ENCODE data around the gene GALNT5.

DNA sequence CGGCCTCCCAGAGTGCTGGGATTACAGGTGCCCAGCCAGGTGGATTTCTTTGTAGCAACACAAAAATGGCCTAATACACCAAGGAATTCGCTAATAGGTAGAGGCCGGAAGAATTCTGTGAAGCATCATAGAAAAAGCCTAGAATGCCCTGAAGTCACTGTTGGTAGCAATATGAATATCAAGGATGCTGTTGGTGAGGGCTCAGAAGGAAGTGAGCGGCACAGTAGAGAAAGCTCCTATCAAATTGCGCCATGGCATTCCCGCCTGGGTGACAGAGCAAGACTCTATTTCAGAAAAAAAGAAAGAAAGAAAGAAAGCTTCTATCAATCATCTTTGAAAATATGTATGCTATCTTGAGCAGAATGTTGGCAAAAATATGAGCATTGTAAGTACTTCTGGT is 23.8 kb downstream of the GALNT5 start:
- TF ChIP-seq, protein P1, sequence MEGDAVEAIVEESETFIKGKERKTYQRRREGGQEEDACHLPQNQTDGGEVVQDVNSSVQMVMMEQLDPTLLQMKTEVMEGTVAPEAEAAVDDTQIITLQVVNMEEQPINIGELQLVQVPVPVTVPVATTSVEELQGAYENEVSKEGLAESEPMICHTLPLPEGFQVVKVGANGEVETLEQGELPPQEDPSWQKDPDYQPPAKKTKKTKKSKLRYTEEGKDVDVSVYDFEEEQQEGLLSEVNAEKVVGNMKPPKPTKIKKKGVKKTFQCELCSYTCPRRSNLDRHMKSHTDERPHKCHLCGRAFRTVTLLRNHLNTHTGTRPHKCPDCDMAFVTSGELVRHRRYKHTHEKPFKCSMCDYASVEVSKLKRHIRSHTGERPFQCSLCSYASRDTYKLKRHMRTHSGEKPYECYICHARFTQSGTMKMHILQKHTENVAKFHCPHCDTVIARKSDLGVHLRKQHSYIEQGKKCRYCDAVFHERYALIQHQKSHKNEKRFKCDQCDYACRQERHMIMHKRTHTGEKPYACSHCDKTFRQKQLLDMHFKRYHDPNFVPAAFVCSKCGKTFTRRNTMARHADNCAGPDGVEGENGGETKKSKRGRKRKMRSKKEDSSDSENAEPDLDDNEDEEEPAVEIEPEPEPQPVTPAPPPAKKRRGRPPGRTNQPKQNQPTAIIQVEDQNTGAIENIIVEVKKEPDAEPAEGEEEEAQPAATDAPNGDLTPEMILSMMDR (optimal IDR thresholded peaks at IDR 0.05 in 1 of 3, IDR thresholded peaks at IDR 0.05 in 1 of 3, conservative IDR thresholded peaks at IDR 0.05 in 1 of 3; ENCODE audit: extremely low read depth in 1 of 3, insufficient read depth in 2 of 3, low read length in 3 of 3), result no peak
- TF ChIP-seq EZH2 (IDR thresholded peaks at IDR 0.05; ENCODE audit: low read length), result no peak
